ENCODE measurements around the gene ITGB2.

The ITGB2 gene

GRCh38 chr21:44952929-44953627 is 32.4 kb upstream of the ITGB2 start:
- no peak for TF ChIP-seq CTCF (IDR thresholded peaks at IDR 0.05; ENCODE audit: low read length)
- no peak for TF ChIP-seq EZH2 (IDR thresholded peaks at IDR 0.05; ENCODE audit: borderline replicate concordance, low read length)
- Histone ChIP-seq H3K4me2 (ENCODE audit: low read length) (no peak overlapping the region), H3K27me3 (ENCODE audit: insufficient read depth, low read length) (no peaks in the 10 kb centered on the region), H3K79me2 (ENCODE audit: insufficient read depth, low read length) (no peaks in the 10 kb centered on the region), H3K9me2 (ENCODE audit: low read depth, low read length) (no peaks in the 10 kb centered on the region), H3F3A (ENCODE audit: insufficient read depth, low read length) (no peaks in the 10 kb centered on the region), H3K4me3 (ENCODE audit: low read depth, low read length, poor library complexity, severe bottlenecking) (no peak overlapping the region), H3K4me1 (ENCODE audit: insufficient read depth, low read length, severe bottlenecking) (peaks cover 24% of the 10 kb centered on the region), H3K9me3 (ENCODE audit: low read length) (no peaks in the 10 kb centered on the region), H3K36me3 (ENCODE audit: insufficient read depth, low read length) (peaks cover 63% of the 10 kb centered on the region), H3K27ac (ENCODE audit: low read depth, low read length, poor library complexity, severe bottlenecking) (peak overlapping the region; percentile 48), H2AFZ (ENCODE audit: low read length) (no peak overlapping the region), H3K9ac (ENCODE audit: low read length) (no peak overlapping the region), H4K20me1 (ENCODE audit: insufficient read depth, low read length) (no peaks in the 10 kb centered on the region)

- Histone ChIP-seq H3K27me3 (ENCODE audit: insufficient read depth, low read length) (no peaks in the 10 kb centered on the region), H3K4me3 (ENCODE audit: low read depth, low read length, poor library complexity, severe bottlenecking) (no peak overlapping the region), H3K9ac (ENCODE audit: low read length) (peak overlapping the region; percentile 8; the same call in 1 of the 2 replicates), H3K79me2 (ENCODE audit: insufficient read depth, low read length) (no peaks in the 10 kb centered on the region), H3K4me2 (ENCODE audit: low read length) (peak overlapping the region; percentile 34; the same call in 1 of the 2 replicates), H4K20me1 (ENCODE audit: insufficient read depth, low read length) (no peaks in the 10 kb centered on the region), H3F3A (ENCODE audit: insufficient read depth, low read length) (no peaks in the 10 kb centered on the region), H3K9me3 (ENCODE audit: low read length) (no peaks in the 10 kb centered on the region), H2AFZ (ENCODE audit: low read length) (no peak overlapping the region), H3K36me3 (ENCODE audit: insufficient read depth, low read length) (peaks cover 61% of the 10 kb centered on the region), H3K9me2 (ENCODE audit: low read depth, low read length) (no peaks in the 10 kb centered on the region), H3K4me1 (ENCODE audit: insufficient read depth, low read length, severe bottlenecking) (peaks cover 24% of the 10 kb centered on the region), H3K27ac (ENCODE audit: low read depth, low read length, poor library complexity, severe bottlenecking) (peak overlapping the region; percentile 48)
- TF ChIP-seq EZH2 (IDR thresholded peaks at IDR 0.05; ENCODE audit: borderline replicate concordance, low read length) (no peak), CTCF (IDR thresholded peaks at IDR 0.05; ENCODE audit: low read length) (no peak)
Observed at GRCh38 chr21:44952116-44952928, 31.6 kb upstream of the ITGB2 start.

DNA sequence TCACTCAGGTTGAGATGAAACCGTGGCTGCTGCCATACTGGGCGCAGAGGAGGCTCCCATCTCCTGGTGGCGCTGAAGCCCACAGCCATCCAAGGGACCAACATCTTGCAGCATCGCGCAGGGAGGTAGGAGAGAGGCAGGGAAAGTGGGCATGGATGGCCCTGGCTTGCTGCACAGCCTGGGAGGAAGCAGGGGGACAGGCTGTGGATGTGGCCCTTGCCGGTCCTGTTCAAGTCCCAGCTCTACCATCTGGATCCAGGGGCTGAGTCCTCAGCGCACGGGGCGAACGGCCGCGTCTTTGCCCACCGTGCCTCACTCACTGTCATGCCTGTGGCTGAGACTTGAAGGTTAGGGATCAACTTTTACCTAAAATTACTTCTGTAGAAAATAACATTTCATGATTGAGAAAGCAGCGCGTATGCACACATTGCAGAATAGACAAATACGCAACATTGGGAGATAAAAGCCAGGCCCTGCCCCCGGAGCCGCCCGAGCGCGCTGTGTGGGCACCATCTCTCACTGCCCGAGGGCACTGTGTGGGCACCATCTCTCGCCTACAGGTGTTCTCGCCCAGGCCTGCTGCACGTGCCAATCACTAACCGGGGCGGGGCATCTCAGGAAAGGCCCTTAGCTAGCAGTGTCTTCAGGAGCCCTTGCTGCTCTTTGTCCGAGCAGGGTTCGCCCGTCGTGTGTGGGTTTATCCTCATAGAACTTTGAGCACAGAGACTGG is 30.7 kb upstream of the ITGB2 start:
- TF ChIP-seq EZH2 (IDR thresholded peaks at IDR 0.05; ENCODE audit: borderline replicate concordance, low read length) (no peak), CTCF (IDR thresholded peaks at IDR 0.05; ENCODE audit: low read length) (no peak)
- H3K4me2 ChIP-seq (ENCODE audit: low read length) = no peak overlapping the region
- no peaks in the 10 kb centered on the region for H3K9me3 ChIP-seq (ENCODE audit: low read length)
- no peaks in the 10 kb centered on the region for H3K9me2 ChIP-seq (ENCODE audit: low read depth, low read length)
- H3K9ac ChIP-seq (ENCODE audit: low read length) = no peak overlapping the region
- no peak overlapping the region for H3K4me3 ChIP-seq (ENCODE audit: low read depth, low read length, poor library complexity, severe bottlenecking)
- no peak overlapping the region for H3K27ac ChIP-seq (ENCODE audit: low read depth, low read length, poor library complexity, severe bottlenecking)
- H3F3A ChIP-seq (ENCODE audit: insufficient read depth, low read length) = no peaks in the 10 kb centered on the region
- peaks cover 60% of the 10 kb centered on the region for H3K36me3 ChIP-seq (ENCODE audit: insufficient read depth, low read length)
- H3K4me1 ChIP-seq (ENCODE audit: insufficient read depth, low read length, severe bottlenecking) = peaks cover 24% of the 10 kb centered on the region
- no peaks in the 10 kb centered on the region for H4K20me1 ChIP-seq (ENCODE audit: insufficient read depth, low read length)
- no peaks in the 10 kb centered on the region for H3K79me2 ChIP-seq (ENCODE audit: insufficient read depth, low read length)
- H2AFZ ChIP-seq (ENCODE audit: low read length) = no peak overlapping the region
- H3K27me3 ChIP-seq (ENCODE audit: insufficient read depth, low read length) = no peaks in the 10 kb centered on the region

Measured in OCI-LY1 (cell line).